DMS153 treated with DMSO at 0.1 percent for 48 hours (cell line): ENCODE data around the gene ZNF101.

ENCODE experiments used
- DNase-seq: peaks from one replicate; lab custom pipeline; 2025; ENCODE audit not compliant: unreplicated experiment; lab: John Stamatoyannopoulos, UW

The ZNF101 gene

GRCh38 chr19:19637523-19638251 lies 31.0 kb upstream of the ZNF101 start:
- DNase-seq, result no peak

- DNase-seq, result no peak
These were observed 26.0 kb upstream of the ZNF101 start for GRCh38 chr19:19642506-19643157.

GRCh38 chr19:19643158-19644053 lies 25.2 kb upstream of the ZNF101 start, which contains the start of gene GMIP:
Gene GMIP, minus strand, starts transcription at chr19:19643657. Its CDS starts 128 bp downstream, at chr19:19643529.
- DNase-seq, result peak; percentile 32

- no peak for DNase-seq
These were observed 24.6 kb upstream of the ZNF101 start for GRCh38 chr19:19644054-19644388.

GRCh38 chr19:19645233-19645870 lies 23.3 kb upstream of the ZNF101 start:
- no peak for DNase-seq

GRCh38 chr19:19647037-19647835 lies 21.4 kb upstream of the ZNF101 start:
- no peak for DNase-seq

GRCh38 chr19:19649155-19649554 lies 19.5 kb upstream of the ZNF101 start:
- no peak for DNase-seq

GRCh38 chr19:19649580-19649995 lies 19.1 kb upstream of the ZNF101 start:
- DNase-seq, result no peak

GRCh38 chr19:19650331-19650730 lies 18.3 kb upstream of the ZNF101 start:
- DNase-seq, result no peak

- no peak for DNase-seq
These were observed 17.6 kb upstream of the ZNF101 start for GRCh38 chr19:19651076-19651475.

- no peak for DNase-seq
These were observed 15.9 kb upstream of the ZNF101 start for GRCh38 chr19:19652482-19653295.

- no peak for DNase-seq
These were observed 15.0 kb upstream of the ZNF101 start for GRCh38 chr19:19653597-19654147.

GRCh38 chr19:19654441-19654840 lies 14.2 kb upstream of the ZNF101 start:
- DNase-seq, result no peak

GRCh38 chr19:19655051-19655594 lies 13.5 kb upstream of the ZNF101 start:
- DNase-seq, result no peak

GRCh38 chr19:19655641-19656343 lies 12.8 kb upstream of the ZNF101 start:
- DNase-seq, result no peak

- no peak for DNase-seq
These were observed 11.9 kb upstream of the ZNF101 start for GRCh38 chr19:19656451-19657396.

GRCh38 chr19:19657397-19657783 lies 11.2 kb upstream of the ZNF101 start:
- no peak for DNase-seq
